Measurements from ENCODE around the gene ALDH3A1.

Gene ALDH3A1

DNA sequence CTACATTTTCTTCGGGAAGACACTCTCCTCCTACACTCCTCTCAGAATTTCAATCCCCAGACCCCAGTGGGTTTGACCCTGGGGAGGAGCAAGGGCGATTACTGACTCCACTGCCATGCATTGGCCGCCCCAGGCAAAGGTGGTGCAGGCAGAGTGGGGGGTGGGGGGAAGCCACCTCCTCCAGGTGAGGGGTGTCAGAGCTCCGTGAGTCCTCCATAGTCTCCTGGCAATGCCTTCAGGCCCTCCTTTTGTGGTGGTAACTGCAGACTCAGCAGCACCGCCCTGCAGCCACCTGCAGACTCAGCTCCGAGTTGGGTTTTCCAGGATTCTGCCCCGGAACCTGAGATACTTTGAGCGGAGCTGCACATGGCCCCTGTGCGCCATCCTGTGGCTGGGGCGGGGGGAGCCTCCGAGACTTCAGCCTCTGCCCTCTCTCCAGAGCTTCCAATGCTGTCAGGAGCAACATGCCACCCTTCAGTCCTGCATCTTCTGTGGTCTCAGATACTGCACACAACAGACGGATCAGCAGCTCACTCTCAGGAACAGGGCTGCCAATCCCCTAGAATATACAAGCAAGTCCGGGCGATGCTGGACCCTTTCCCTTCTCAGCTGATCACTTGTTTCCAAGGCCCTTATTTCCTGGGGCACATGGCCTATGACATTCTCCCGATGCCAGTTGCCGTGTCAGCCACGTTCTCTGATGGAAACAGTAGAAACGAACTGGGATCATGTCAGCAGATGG is 29.3 kb downstream of the ALDH3A1 start:
- no peak for FAIRE-seq

DNA sequence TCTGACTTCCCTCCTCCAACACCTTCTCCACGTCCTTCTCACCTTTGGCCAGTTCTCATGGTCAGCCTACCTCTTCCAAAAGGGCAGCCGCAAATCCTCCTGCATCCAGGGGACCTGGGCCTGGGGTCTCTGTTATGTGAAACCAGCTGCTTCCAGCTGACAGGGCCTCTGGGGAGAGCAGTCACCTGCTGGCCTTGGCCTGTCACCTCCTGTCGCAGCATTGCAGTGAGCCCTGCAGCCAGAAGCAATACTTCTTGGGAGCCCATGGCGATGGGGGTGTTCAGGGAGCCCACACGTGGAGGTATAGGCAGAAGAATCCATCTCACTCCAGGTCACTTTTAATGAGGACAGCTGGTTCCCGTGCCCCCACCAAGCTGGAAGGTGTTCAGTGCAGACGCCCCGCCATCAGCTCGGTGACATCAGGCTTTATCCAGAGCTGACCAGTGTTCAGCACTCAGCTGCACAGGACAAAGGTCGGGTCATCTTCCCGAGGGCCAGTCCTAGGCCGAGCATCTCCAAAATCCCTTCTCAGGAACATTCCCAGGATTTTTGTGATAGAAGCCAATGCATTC is 30.0 kb downstream of the ALDH3A1 start:
- FAIRE-seq, result no peak

- FAIRE-seq, result no peak
These were observed 30.6 kb downstream of the ALDH3A1 start for GRCh38 chr17:19717411-19717908.

DNA sequence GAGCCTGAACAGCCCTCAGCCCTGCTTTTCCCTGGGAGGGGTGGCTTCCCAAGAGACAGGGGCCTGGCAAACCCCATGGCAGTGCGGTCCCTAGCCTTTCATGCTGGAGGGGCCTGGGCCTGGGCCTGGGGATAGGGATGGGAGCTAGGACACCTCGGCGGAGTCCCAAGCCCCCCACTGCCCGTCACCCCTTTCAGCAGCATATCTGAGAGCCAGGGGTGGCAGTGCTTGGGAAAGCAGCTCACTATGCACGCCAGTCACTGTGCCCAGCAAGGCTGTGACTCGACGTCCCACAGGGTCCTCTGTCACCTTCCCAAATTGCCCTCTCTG is 31.1 kb downstream of the ALDH3A1 start:
- FAIRE-seq, result no peak

DNA sequence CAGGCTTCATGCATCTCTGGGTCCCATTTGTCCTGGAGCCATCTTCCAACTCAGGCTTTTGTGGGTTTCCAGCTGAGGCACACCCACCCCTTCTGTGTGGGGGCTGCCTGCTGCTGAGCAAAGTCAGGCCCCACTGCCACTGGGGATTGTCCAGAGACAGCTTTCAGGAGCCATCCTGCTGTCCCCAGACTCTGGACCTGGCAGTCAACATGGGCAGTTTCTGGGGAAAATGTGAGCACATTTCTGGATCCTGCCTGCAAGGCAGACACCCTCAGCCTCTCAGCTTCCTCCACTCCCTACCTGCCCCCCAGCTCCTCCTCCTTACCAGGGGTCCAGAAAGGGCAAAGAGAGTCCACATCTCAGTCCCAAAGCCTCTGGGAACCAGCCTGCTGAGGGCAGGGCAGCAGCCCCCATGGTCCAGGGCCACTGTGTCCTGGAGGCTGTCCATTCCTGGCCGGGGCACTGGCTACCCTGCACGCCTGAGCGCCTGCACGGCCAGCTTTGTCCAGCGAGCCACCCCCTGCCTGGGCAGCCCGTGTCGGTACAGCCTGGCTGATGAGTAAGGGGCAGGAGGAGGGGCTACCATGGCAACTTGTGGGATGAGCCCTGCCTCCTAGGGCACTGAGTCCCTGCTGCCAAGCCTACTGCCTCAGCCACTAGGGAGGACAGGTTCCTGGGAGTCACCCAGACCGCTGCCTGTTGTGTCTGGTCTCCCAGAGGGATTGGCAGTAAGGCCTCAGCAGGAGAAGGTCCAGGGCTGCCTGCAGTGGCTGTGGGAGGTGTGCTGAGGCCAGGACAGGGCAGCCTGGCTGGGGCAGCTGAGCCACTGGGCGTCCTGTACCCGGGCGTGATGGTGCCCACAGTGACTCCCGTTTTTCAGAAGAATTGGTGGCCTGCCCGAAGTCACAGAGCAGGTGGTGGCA is 31.7 kb downstream of the ALDH3A1 start, which contains the start of gene SLC47A2:
SLC47A2 (minus strand) TSS at position 477 of the 923 bp plus-strand sequence; CDS start at position 448, 29 bp downstream.
- FAIRE-seq, result no peak

DNA sequence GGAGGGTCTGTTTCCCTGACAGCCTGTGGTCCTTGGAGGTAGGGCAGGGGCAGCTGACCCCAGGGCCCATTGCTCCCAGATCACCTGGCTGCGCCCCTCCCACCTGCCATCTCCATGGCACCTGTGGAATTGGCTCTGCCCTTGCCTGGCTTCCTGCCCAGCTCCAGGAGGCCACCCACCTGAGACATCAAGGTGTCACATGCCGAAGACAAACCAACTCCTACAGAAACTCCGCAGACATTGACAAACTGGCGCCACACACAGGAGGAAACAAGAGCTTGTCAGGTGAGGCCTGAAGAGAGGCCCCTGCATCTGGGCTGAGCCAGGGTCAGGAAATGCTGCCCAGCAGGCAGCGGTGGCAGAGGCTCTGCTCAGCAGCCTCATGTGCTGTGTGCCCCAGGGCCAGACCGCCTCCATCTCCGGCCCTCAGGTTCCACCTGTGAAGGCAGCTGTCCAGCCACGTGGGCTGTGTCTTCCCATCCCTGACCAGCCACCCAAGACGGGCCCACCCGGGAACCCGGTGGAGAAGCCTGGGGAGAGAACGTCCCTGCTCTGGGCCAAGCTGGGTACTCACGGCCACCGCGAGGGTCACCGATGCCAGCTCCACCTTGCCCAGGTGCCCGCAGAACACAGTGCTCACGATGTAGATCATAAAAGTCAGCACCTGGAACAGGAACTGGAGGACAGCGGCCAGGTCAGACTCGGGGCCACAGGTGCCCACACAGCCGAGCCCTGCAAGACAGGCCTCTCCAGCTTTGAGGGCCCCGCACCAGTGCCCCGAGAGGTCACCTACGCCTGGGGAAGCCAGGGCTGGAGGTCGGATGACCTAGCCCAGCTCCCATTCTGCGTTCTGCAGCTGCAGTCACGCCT is 33.3 kb downstream of the ALDH3A1 start:
- no peak for FAIRE-seq

- FAIRE-seq, result no peak
These were observed 34.2 kb downstream of the ALDH3A1 start for GRCh38 chr17:19713901-19714361.

GRCh38 chr17:19713462-19713861 is 34.6 kb downstream of the ALDH3A1 start:
- FAIRE-seq, result no peak

DNA sequence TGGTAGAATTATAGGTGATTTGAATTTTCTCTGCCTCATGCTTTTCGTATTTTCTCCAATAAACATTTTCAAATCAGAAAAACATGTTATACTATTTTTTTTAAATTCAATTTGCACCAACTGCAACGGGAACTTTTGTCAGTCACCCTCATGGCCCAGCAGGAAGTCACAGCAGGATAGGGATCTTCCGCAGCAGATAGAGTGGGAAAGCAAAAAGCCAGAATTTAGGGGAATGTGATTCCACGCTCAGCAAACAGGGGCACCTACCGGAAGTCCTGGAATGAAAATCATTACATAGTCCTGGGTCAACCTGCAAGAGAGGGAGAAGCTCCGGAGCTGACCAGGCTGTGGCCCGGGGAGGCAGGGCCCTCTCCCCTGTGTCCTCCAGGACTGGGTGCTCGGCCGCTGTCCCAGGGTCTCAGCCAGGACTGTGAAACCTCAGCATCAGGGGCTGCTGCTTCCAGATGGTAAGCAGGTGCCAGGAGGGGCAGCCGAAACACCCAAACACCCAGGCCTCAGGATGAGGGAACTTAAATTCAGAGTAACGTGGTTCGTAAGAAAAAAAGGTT is 35.6 kb downstream of the ALDH3A1 start:
- FAIRE-seq, result no peak

- no peak for FAIRE-seq
These were observed 38.3 kb downstream of the ALDH3A1 start for GRCh38 chr17:19709841-19710240.

DNA sequence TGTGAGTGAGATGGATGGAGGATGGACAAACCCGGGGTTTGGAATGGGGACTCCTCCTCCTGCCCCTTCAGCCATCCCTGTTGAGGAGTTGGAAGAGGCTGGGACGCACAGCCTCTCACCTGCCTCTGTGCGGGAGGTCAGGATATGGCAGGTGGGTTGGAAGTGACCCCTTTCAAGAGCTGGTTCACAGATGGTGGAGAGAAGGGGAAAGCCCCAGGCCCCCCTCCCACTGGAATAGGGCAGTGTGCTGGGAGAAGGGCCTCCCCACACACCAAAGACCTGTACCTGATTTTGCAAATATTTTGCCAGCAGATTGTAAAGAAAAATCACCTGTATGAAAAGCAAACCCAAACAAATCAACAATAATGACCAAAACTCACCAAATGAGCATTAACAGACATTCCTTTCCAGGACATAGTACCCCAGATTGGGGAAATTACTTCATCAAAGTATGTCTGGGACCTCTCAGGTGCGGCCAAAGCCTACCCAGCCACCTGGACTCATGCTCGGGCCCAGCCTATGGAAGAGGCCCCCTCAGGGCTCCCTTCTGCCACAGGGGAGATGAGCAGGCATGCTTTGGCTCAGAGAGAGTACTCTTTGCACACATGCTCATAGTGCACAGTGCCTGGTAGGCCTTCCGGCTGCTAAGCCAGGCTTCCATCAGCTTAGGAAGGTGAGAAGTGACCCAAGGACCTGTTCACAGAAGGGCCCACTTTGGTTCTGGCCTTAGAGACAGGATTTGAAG is 39.5 kb downstream of the ALDH3A1 start:
- no peak for FAIRE-seq

DNA sequence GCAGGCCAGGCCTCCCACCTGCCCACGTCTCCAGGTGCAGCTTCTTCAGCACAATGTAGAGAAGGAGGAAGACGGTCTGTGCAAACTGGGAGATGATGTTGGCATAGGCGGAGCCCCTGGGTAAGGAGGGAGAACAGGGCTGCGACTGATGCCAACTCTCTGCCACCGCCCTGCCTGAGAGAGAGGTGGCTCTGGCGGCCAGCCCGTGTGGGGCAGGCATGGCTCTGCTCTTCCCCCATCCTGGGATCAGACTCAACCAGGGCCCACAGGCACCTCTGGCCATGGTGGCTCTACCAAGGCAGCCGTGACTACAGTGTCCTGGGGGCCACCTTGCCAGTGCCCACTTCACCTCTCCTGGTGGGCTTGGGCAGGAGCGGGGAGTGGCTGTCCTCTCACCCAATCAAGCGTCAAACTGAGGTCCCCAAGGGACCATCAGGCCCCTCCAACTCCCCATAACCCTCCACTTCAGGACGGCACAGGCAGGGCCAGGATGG is 40.3 kb downstream of the ALDH3A1 start:
- FAIRE-seq, result no peak

- FAIRE-seq, result no peak
These were observed 41.0 kb downstream of the ALDH3A1 start for GRCh38 chr17:19706791-19707727.

DNA sequence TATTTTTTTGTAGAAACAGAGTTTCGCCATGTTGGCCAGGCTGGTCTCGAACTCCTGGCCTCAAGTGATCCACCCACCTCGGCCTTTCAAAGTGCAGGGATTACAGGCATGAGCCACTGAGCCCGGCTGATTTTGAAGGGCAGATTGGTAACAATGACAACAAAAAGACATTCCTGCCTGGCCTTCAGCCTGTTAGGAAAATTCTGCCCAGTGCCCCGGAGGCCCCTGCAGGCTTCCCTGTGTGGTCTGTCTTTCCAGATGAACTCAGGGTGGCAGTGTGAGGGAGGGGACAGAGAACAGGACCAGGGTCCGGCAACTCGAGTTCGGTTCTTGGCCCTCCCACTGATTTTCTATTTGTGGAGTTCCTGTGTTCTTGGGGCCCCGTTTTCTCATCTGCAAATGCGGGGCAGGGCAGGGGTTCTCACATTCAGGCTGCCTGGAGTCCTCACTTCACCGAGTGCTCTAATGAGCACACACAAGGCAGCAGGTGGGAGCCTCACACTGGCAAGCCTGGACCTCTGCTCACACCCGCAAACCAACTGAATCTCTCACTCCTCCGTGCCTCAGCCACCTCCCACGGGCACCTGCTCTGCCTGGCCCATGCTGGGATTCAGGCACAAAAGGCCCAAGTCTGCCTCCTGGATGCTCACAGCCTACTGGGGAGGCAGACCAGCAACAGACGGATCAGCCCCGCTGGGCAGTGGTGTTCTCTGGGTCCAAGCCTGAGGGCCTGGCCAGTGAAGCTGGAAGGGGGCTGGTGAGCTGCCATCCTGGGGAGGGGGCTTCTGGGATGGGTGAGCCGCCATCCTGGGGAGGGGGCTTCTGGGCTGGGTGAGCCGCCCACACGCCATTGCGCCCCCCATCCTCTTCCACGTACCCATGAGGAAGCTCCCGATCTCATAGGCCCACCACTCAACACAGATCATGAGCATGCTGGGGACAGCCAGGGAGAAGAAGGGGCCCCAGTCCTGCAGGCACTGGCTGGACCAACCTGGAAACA is 42.0 kb downstream of the ALDH3A1 start:
- FAIRE-seq, result no peak

DNA sequence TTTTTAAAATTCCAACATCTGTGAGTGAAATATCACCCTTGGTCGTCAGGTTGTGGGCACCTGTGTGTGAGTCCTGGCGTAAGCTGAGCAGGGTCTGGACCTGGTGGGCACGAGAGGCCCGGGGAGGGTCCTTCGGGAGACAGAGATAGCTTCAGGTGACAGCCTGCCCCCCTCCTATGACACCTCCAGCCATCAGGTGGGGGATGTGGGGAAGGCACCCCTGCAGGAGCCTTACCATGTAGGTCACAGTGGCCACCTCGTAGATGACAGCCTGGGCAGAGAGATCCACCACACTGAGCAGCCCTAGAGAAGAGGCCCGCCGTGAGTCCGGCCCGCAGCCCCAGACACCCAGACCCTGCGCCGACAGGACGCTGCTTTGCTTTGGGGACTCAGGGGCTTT is 42.9 kb downstream of the ALDH3A1 start:
- no peak for FAIRE-seq

DNA sequence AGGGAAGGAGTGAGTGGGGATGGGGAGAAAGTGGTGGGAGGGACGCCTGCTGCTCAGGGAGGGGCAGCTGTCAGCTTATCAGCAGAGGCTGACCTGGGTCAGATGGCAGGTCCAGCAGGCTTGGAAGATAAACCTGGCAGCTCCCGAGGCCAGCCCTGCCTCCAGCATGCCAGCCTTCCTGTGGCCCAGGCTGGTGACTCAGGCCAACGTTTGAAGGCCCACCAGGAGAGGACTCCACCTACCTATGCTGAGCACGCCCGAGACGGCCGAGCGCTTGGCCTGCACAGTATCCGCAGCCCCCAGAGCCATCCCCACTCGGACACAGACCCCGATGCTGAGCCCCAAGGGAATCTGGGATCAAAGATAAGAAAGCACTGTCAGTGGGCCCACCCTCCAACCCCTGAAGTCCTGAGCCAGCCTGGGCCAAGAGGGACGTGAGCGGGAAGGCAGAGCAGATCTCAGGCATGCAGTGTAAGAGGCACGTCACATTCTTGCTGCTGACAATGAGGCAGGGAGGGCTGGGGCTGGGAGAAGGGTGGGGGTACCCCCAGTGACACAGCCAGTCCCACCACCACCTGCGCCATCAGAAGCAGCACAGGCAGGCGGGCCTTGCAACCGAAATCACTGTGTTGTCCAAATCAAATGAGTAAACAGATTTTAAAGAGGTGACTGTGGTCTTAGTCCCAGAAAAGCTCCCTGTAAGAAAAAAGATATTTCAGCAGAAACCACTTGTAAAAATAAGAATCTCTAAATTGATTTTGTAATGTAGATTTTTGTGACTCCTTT is 44.1 kb downstream of the ALDH3A1 start:
- FAIRE-seq, result no peak

- FAIRE-seq, result no peak
These were observed 44.8 kb downstream of the ALDH3A1 start for GRCh38 chr17:19703106-19703827.
